ENCODE measurements around the gene KCNN1.

The KCNN1 gene

GRCh38 chr19:17947815-17948513, 18.9 kb upstream of the KCNN1 start:
- DNase-seq = peak; percentile 95

- no peak for DNase-seq
Measured at GRCh38 chr19:17948514-17948900, 18.4 kb upstream of the KCNN1 start.

GRCh38 chr19:17948931-17949930, 17.7 kb upstream of the KCNN1 start:
- DNase-seq = no peak

DNA sequence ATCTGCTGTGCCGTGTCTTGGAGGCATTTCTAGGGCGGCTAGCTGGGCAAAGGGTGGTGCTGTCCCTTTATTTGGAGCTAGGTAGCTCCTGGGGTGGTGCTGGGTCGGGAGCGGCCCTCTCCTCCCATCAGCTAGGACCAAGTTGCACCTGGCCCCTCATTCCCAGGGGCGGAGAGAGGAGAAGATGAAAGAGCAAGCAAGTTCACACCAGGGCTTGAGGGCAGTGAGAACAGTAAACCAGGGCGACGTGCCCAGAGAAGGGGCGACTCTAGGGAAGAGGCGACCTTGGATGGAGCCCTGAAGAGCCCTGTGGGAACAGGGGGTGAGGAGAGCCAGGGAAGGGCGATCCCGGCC, 17.0 kb upstream of the KCNN1 start:
- no peak for DNase-seq

- no peak for DNase-seq
Measured at GRCh38 chr19:17950310-17951156, 16.4 kb upstream of the KCNN1 start.

GRCh38 chr19:17951157-17951989, 15.5 kb upstream of the KCNN1 start:
- DNase-seq = no peak

DNA sequence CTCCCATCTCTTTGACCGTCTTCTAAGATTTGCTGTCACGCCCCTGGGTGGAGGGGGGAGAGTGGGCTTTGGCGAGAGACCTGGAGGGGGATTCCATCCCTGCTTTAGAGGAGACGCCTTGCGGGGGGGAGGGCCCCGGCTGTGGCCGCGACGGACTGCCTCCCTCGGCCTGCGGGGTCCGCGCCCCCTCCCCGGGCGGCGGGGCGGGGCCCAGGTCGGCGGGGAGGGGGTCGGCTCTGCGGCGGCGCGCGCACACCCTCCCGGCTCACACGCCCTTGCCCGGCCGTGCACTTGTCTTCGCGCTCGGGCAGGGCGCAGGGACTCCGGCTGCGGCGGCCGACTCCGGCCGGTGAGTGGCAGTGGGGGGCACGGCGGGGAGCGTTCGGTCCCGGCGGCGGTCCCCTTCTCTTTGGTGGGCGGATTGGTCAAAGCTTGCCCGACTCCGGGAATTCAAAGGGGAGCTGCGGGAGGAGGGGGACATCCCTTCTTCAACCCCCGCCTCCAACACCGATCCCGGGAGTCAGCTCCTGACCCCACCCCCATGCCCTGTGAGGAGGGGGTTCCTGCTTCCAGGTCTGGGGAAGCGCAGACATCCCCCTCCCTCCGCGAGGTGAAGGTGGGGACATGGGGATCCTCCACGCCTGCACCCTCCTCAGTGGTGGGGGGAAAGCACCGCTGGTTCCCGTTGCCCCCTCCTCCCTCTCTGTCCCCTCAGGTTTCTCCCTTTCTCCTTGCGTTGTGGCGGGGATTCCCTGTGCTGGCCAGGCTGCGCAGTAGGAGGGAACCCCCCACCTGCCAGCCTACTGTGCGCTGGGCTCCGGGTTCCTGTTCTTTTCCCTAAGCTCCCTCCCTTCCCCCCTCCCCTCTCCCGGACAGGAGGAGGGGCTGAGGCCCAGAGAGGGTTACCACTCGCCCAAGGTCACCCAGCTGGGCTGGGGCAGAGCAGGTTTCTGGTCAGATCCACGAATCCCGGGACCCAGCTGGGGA, 14.6 kb upstream of the KCNN1 start:
- no peak for DNase-seq

DNA sequence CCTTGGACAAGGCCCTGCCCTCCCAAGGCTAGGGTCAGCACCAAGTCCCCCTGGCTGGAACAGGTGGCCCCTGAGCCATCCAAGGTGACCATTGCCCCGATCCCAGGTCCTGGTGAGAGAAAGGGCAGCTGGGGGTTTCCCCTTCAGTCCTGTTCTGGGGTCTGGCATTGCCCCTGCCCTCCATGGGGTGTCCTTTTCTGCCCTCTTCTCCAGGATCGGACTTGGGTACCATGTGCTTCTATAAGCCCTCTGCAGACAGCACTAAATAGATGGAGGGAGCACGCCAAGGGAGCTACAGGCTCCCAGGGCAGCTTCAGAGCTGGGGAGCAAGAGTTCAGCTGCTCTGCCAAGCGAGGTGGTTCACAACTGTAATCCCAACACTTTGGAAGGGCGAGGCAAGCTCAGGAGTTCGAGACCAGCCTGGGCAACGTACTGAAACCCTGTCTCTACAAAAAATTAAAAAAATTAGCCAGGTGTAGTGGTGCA, 13.5 kb upstream of the KCNN1 start:
- no peak for DNase-seq

GRCh38 chr19:17953869-17954268, 13.0 kb upstream of the KCNN1 start:
- DNase-seq = no peak

- no peak for DNase-seq
Measured at GRCh38 chr19:17954401-17954800, 12.5 kb upstream of the KCNN1 start.

DNA sequence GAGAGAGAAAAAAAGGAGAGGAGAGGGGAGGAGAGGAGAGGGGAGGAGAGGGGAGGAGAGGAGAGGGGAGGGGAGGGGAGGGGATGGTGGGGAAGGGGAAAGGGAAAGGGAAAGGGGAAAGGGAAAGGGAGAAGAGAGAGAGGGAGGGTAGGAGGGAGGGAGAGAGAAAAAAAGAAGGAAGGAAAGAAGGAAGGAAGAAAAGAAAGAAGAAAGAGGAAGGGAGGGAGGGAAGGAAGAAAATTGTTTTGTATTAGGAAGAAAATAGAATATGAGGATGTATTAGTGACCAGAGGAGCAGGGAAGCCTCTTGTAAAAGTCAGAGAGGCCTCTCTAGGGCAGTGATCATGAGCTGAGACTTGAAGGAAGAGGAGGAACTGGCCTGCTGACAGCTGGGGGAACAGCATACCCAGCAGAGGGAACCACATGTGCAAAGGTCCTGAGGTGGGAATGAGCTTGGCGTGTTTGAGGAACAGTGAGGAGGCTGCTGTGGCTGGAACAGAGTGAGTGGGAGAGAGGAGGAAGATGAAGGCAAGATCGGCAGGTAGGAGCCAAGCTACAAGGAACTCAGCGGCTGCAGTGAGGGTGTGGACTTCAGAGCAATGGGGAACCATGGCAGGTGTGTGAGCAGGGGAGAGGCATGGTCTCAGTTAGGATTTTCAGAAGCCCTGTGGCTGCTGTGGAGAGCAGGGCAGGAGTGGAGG, 9.6 kb upstream of the KCNN1 start:
- no peak for DNase-seq

- DNase-seq = no peak
Measured at GRCh38 chr19:17957885-17958284, 9.0 kb upstream of the KCNN1 start.

DNA sequence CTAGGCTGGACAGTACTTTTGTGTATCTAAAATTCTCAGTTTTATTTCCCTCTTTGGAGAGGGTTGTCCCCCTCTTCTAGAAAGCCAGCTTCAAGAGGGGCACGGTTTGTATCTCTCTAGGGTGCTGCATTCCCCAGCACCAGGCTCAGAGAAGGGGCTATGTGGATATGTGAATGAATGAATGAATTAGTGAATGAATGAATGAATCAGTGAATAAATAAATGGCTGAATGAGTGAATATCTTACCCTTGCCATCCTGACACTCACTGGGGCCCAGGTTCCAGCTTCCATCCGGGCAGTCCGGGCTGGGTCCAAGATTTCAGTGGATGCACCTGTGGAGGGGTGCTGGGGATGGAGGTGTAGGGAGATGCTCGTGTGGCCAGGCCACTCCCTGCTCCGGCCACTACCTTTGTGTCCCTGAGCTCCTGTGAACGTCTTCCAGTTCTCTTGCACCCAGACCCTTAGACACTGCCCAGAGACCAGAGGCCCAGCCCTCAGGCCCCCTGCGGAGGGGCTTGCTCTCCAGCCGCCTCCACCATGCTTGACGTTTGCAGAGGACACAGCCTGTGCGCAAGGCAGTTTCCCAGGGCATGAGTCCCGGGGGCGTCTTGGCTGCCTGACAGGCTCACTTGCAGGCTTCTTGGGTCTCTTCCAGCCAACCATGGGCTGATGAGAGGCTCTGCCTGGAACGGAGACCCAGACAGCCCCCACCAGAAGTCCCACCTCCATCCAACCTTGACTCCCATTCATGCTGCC, 2.8 kb upstream of the KCNN1 start:
- no peak for DNase-seq

GRCh38 chr19:17965370-17966128, 1.4 kb upstream of the KCNN1 start:
- no peak for DNase-seq

- no peak for DNase-seq
Measured at GRCh38 chr19:17966129-17966483, 801 bp upstream of the KCNN1 start.

GRCh38 chr19:17967257-17968051, 547 bp downstream of the KCNN1 start:
- DNase-seq = no peak

GRCh38 chr19:17968362-17968761, 1.5 kb downstream of the KCNN1 start:
- no peak for DNase-seq
